ENCODE measurements around the gene DCLK1. TPM values are rescaled to one million over a fixed set of nuclear protein-coding genes. Genes with fewer than 3 reads are reported as not detected.
A peak's percentile ranks its signal among the peaks of the same experiment; 100 is the strongest.

The DCLK1 gene
- total and polyA plus RNA-seq, 10 of the 15 experiments (the other 5 are each of a cell fraction or from before 2014, with no cell fraction given), result not detected

- ATAC-seq, result peak; percentile 41
- RAD21 ChIA-PET (ENCODE audit: unreplicated experiment), result no interaction called here
- in situ Hi-C loops (cut with MboI), result no loop called here
- FAIRE-seq, result no peak
- Histone ChIP-seq H3K9ac (ENCODE audit: control insufficient read depth, insufficient read depth, low read length) (no peak overlapping the region), H3K36me3 (ENCODE audit: control insufficient read depth in 2 of 2, insufficient read depth in 2 of 2, low read length in 1 of 2) (no peaks in the 10 kb centered on the region), H3K4me2 (ENCODE audit: control insufficient read depth, insufficient read depth) (no peak overlapping the region), H2AFZ (ENCODE audit: control insufficient read depth, low read depth, low read length) (no peak overlapping the region), H4K20me1 (ENCODE audit: control insufficient read depth, insufficient read depth) (no peaks in the 10 kb centered on the region), H3K27me3 (replicated peaks in 1 of 2; ENCODE audit: control insufficient read depth in 2 of 2, insufficient read depth in 2 of 2, low read length in 1 of 2) (no peaks in the 10 kb centered on the region), H3K79me2 (ENCODE audit: control insufficient read depth, insufficient read depth, low read length) (no peaks in the 10 kb centered on the region), H3K9me3 (replicated peaks; ENCODE audit: control insufficient read depth, insufficient read depth, low read length) (no peaks in the 10 kb centered on the region; the same call in 2 of the 3 replicates), H3K27ac (ENCODE audit: control insufficient read depth, insufficient read depth) (no peak overlapping the region), H3K4me1 (ENCODE audit: control insufficient read depth, insufficient read depth, low read length) (no peaks in the 10 kb centered on the region), H3K4me3 (no peak overlapping the region)
- CTCF ChIA-PET, result interaction anchor here (0.7 kb wide), 1 partner anchor 12 kb away, joined by 4 read pairs; no protein-coding TSS in a partner anchor
- BruUV-seq (replicated peaks), result no TSS peak
- 47% methylated on average over 8 of the region's 8 CpGs for WGBS (ENCODE audit: insufficient coverage, insufficient replicate concordance, low lambda C conversion rate, missing lambda C conversion rate)
- SMC1A ChIA-PET (ENCODE audit: uncharacterized antibody, unreplicated experiment), result interaction anchor here (1.3 kb wide), 1 partner anchor 12 kb away, joined by 5 read pairs; no protein-coding TSS in a partner anchor
- POLR2A ChIA-PET, result interaction anchor here (0.8 kb wide), 1 partner anchor 12 kb away, joined by 3 read pairs; no protein-coding TSS in a partner anchor
- intact Hi-C loops (cut with micrococcal nuclease; ENCODE audit: unreplicated experiment), result no loop called here
- TF ChIP-seq ZBED1 (IDR thresholded peaks at IDR 0.05; ENCODE audit: borderline replicate concordance) (no peak), NR2F1 (conservative IDR thresholded peaks at IDR 0.05) (no peak), NFYB (IDR thresholded peaks at IDR 0.05; ENCODE audit: insufficient read depth, low read depth, low read length) (no peak), CEBPB (IDR thresholded peaks at IDR 0.05; ENCODE audit: borderline replicate concordance in 1 of 2, low read depth in 2 of 2, low read length in 2 of 2) (no peak), NFXL1 (IDR thresholded peaks at IDR 0.05; ENCODE audit: borderline replicate concordance) (no peak), SRF (IDR thresholded peaks at IDR 0.05; ENCODE audit: low read depth in 2 of 2, low read length in 2 of 2) (no peak)
- no peak for DNase-seq (ENCODE audit: low read depth, low spot score)
Observed at GRCh38 chr13:35917942-35918645, 213.1 kb downstream of the DCLK1 start.
